ENCODE results near the gene UBL7. TPM values are rescaled to one million over a fixed set of nuclear protein-coding genes. Genes with fewer than 3 reads are reported as not detected.

UBL7 gene
- total and polyA plus RNA-seq, 8 donors, result 16.0 to 30.2 (median 19.1) TPM

DNA sequence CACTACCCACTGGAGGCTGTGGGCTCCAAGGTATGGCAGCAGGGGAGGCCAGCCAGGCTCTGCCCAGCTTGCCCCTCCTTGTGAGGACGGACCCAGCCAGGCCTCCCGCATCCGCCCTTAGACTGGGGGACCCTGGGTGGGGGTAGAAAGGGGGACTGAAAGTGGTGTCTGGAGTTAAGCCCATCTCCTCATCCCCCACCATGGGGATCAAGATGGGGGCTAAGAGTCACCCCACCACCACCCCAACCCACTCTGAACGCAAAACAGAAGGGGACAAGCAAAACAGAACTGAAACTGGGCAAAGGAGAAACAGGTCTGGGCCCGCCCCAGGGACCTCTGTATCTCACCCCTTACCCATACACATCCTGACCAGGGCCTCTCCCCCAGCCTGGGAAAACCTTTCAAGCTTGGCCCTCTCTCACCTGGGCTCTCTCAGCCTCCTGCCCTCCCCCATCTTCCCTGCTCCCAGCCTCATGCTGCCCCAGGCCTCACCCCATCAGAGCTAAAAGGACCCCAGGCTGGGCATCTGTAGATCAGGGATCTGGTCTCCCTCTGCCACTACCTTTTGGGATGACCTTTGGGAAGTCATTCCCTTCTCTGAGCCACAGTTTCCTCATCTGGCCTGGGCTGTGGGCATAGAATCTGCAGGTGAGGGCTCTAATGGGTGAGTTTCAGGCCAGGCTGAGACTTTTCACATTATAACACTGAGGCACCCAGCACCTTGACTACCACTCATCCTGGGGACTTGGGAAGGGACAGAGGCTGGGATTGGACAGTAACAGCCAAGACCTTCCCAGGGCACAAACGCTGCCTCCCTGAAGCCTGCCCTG lies 63.5 kb downstream of the UBL7 start:
- Histone ChIP-seq H3K27ac (no peak overlapping the region), H3K27me3 (no peaks in the 10 kb centered on the region), H3K36me3 (no peaks in the 10 kb centered on the region), H3K4me1 (no peaks in the 10 kb centered on the region), H3K4me3 (no peak overlapping the region), H3K9me3 (no peaks in the 10 kb centered on the region)
- DNase-seq, result peak in 1 of 6 donors; percentile 32
- 82 to 91% methylated on average over 6 of the region's 6 CpGs for WGBS, 2 donors
- intact Hi-C loops (cut with DNase I), result no loop called here
- ATAC-seq, result peak in 2 of 4 donors; percentile 13 to 40
- no peak for FAIRE-seq
- TF ChIP-seq, protein P1, sequence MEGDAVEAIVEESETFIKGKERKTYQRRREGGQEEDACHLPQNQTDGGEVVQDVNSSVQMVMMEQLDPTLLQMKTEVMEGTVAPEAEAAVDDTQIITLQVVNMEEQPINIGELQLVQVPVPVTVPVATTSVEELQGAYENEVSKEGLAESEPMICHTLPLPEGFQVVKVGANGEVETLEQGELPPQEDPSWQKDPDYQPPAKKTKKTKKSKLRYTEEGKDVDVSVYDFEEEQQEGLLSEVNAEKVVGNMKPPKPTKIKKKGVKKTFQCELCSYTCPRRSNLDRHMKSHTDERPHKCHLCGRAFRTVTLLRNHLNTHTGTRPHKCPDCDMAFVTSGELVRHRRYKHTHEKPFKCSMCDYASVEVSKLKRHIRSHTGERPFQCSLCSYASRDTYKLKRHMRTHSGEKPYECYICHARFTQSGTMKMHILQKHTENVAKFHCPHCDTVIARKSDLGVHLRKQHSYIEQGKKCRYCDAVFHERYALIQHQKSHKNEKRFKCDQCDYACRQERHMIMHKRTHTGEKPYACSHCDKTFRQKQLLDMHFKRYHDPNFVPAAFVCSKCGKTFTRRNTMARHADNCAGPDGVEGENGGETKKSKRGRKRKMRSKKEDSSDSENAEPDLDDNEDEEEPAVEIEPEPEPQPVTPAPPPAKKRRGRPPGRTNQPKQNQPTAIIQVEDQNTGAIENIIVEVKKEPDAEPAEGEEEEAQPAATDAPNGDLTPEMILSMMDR (IDR thresholded peaks at IDR 0.05), result no peak

DNA sequence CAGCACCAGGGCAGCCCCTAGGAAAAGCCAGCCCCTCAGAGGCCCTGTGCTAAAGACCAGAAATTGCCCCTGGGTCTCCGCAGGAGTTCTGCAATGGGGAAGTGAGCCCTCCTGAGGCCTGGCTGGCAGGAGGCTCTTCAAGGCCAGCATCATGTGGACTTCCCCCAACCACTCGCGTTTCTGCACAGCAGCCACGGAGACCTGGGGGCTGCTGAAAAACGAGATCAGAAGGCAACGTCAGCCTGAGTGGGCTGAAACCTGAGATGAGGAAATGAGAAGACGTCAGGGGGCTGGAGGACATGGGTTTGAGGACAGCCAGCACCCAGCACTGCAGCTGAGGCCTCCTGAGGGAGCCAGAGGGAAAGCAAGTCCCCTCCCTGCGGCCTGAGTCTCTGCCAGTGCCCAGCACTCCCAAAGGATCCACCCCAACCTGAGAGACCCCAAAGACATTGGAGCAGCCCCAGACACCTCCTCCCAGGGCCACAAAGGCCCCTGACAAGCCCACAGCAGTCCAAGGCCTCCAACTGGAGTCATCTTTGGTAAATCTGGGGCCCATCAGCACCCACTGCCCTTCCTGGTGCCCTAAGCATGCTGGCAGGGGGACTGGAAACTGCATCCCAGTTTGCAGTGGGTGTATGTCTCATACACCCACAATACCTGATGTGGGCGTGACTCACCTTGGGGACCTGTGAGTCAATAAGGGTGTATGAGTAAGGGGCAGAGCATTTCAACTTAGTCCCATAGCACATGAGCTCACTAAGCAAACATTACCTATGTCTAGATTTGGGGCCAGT lies 64.3 kb downstream of the UBL7 start:
- TF ChIP-seq, protein P1 (IDR thresholded peaks at IDR 0.05), result no peak
- no peaks in the 10 kb centered on the region for H3K4me1 ChIP-seq
- WGBS, 2 donors, result 65 to 72% methylated on average over 9 of the region's 9 CpGs
- FAIRE-seq (no peak), DNase-seq (peak in 1 of 6 donors; percentile 27), ATAC-seq (peak in 2 of 4 donors; percentile 24 to 68)
- no peak overlapping the region for H3K27ac ChIP-seq
- H3K9me3 ChIP-seq, result no peaks in the 10 kb centered on the region
- H3K4me3 ChIP-seq, result no peak overlapping the region
- H3K27me3 ChIP-seq, result no peaks in the 10 kb centered on the region
- intact Hi-C loops (cut with DNase I), result no loop called here
- no peaks in the 10 kb centered on the region for H3K36me3 ChIP-seq

DNA sequence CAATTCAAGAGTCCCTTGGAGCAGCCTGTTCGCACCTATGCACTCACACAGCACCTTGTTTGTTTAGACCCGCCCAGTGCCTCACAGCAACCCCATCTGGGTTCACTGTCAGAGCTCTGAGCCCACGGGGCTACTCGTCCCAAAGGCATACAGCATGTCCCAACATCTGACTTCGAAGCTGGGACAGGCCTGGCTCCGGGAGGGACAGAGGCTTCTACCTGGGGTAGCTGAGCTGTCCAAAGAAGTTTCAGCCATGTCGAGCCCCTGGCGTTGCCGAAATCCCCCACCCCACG lies 64.9 kb downstream of the UBL7 start:
- Histone ChIP-seq H3K27ac (no peak overlapping the region), H3K27me3 (no peaks in the 10 kb centered on the region), H3K4me3 (no peak overlapping the region), H3K9me3 (no peaks in the 10 kb centered on the region), H3K4me1 (no peaks in the 10 kb centered on the region), H3K36me3 (no peaks in the 10 kb centered on the region)
- WGBS, 2 donors, result 60 to 70% methylated on average over 10 of the region's 10 CpGs
- intact Hi-C loops (cut with DNase I), result no loop called here
- TF ChIP-seq, protein P1 (IDR thresholded peaks at IDR 0.05), result no peak
- ATAC-seq, result no peak
- FAIRE-seq, result no peak
- DNase-seq, result peak in 1 of 6 donors; percentile 33

Small RNA genes within 50 kb of the gene (microRNA-seq; reads per million reads assigned to microRNA genes)
- 0 reads per million in 2 donors for gene MIR6881

Other genes starting within 250 kb of the UBL7 start
- not detected for gene CCDC33, start 224.8 kb downstream of the UBL7 start, total RNA-seq
- not detected for gene CCDC33, start 224.8 kb downstream of the UBL7 start, polyA plus RNA-seq
- under 1 TPM in 3 of 6 donors, not detected in 3; 0.28 to 0.66 (median 0.29) TPM for gene CYP11A1, start 93.5 kb downstream of the UBL7 start, total RNA-seq
- gene CYP11A1, start 93.5 kb downstream of the UBL7 start, polyA plus RNA-seq, result under 1 TPM; 0.09 to 0.11 TPM
- 1 to 10 TPM in 2 of 6 donors, under 1 TPM in 4; 0.37 to 5.6 (median 0.75) TPM for gene SEMA7A, start 27.2 kb downstream of the UBL7 start, total RNA-seq
- 1 to 10 TPM in 1 of 2 donors, under 1 TPM in 1; 0.53 to 1.1 TPM for gene SEMA7A, start 27.2 kb downstream of the UBL7 start, polyA plus RNA-seq
- 1 to 10 TPM; 2.9 to 4.5 (median 3.5) TPM for gene ARID3B, start 80.1 kb upstream of the UBL7 start, total RNA-seq
- 1 to 10 TPM; 4.2 to 4.8 TPM for gene ARID3B, start 80.1 kb upstream of the UBL7 start, polyA plus RNA-seq
- gene CLK3, start 154.7 kb upstream of the UBL7 start, total RNA-seq, result 10 to 100 TPM; 23.1 to 42.2 (median 28.7) TPM
- gene CLK3, start 154.7 kb upstream of the UBL7 start, polyA plus RNA-seq, result 10 to 100 TPM; 63.1 to 89.9 TPM
- gene EDC3, start 234.9 kb upstream of the UBL7 start, total RNA-seq, result 10 to 100 TPM in 4 of 6 donors, 1 to 10 TPM in 2; 7.6 to 19.5 (median 11.5) TPM
- 10 to 100 TPM in 1 of 2 donors, 1 to 10 TPM in 1; 9.7 to 12.3 TPM for gene EDC3, start 234.9 kb upstream of the UBL7 start, polyA plus RNA-seq